ENCODE results near the gene KLHL26. TPM values are rescaled to one million over a fixed set of nuclear protein-coding genes. Genes with fewer than 3 reads are reported as not detected.

Gene KLHL26
- total and polyA plus RNA-seq, 2 of the 4 experiments (the other 2 are of a cell fraction) = 2.2 to 4.7 TPM

GRCh38 chr19:18613589-18614234 is 23.1 kb upstream of the KLHL26 start:
- no peaks in the 10 kb centered on the region for H3K36me3 ChIP-seq (ENCODE audit: control insufficient read depth, insufficient read depth, low read length)
- no peak overlapping the region for H2BK20ac ChIP-seq (ENCODE audit: low read depth, low read length)
- intact Hi-C loops (cut with micrococcal nuclease) = no loop called here
- no TSS peak for BruUV-seq (replicated peaks)
- no peak overlapping the region for H3K27ac ChIP-seq (ENCODE audit: insufficient read depth, low read length)
- H4K8ac ChIP-seq (ENCODE audit: low read depth in 2 of 2, low read length in 2 of 2) = no peak overlapping the region
- H2BK15ac ChIP-seq (ENCODE audit: low read depth, low read length) = no peak overlapping the region
- no peak overlapping the region for H2AFZ ChIP-seq (replicated peaks; ENCODE audit: low read length, poor library complexity)
- no peak overlapping the region for H4K91ac ChIP-seq (ENCODE audit: insufficient read depth, low read depth, low read length)
- POLR2A ChIA-PET (ENCODE audit: unreplicated experiment) = no interaction called here
- no peak overlapping the region for H3K9ac ChIP-seq (ENCODE audit: low read depth, low read length)
- no peak overlapping the region for H2BK120ac ChIP-seq (ENCODE audit: low read depth, low read length)
- H4K20me1 ChIP-seq (ENCODE audit: insufficient read depth, low read length) = no peaks in the 10 kb centered on the region; the same call in 1 of the 2 replicates
- peaks cover 7% of the 10 kb centered on the region; the same call in 1 of the 2 replicates for H3K4me1 ChIP-seq (ENCODE audit: control insufficient read depth, insufficient read depth, low read length)
- in situ Hi-C loops (cut with MboI; ENCODE audit: low sequenced_read_pairs) = no loop called here
- no peak overlapping the region for H3K56ac ChIP-seq (ENCODE audit: extremely low read depth, insufficient read depth, low read length)
- 40% methylated on average over 8 of the region's 23 CpGs; no CpG with 5 or more reads in 1 of the 2 experiments for WGBS, 2 experiments (ENCODE audit: extremely low coverage in 2 of 2, insufficient read length in 1 of 2)
- peak overlapping the region; percentile 91; the same call in 1 of the 2 replicates for H3K4me2 ChIP-seq (ENCODE audit: low read depth, low read length)
- H3K4ac ChIP-seq (ENCODE audit: low read depth, low read length) = no peak overlapping the region
- peaks cover 50% of the 10 kb centered on the region for H3K27me3 ChIP-seq (ENCODE audit: control insufficient read depth, insufficient read depth, low read length)
- no peak overlapping the region for H3K14ac ChIP-seq (replicated peaks; ENCODE audit: low read depth, low read length)
- dilution Hi-C loops (cut with HindIII; ENCODE audit: low sequenced_read_pairs, unreplicated experiment) = no loop called here
- no peak overlapping the region for H2BK5ac ChIP-seq (ENCODE audit: low read depth, low read length, poor library complexity, severe bottlenecking)
- TF ChIP-seq SMC3 (IDR thresholded peaks at IDR 0.05; ENCODE audit: low read depth, low read length) (no peak), FOS (IDR thresholded peaks at IDR 0.05; ENCODE audit: low read depth, low read length) (no peak), MXI1 (IDR thresholded peaks at IDR 0.05; ENCODE audit: borderline replicate concordance, low read depth, low read length) (no peak), NFE2L2 (IDR thresholded peaks at IDR 0.05; ENCODE audit: low read depth, low read length) (no peak), USF2 (IDR thresholded peaks at IDR 0.05; ENCODE audit: low read depth, low read length) (no peak), CEBPB (IDR thresholded peaks at IDR 0.05; ENCODE audit: low read depth, low read length) (no peak), POLR2A (IDR thresholded peaks at IDR 0.05; ENCODE audit: low read depth, low read length) (no peak), BHLHE40 (IDR thresholded peaks at IDR 0.05; ENCODE audit: low read depth, low read length) (no peak), CHD1 (IDR thresholded peaks at IDR 0.05; ENCODE audit: low read depth, low read length) (no peak), RFX5 (IDR thresholded peaks at IDR 0.05; ENCODE audit: low read depth, low read length) (no peak), MAZ (IDR thresholded peaks at IDR 0.05; ENCODE audit: borderline replicate concordance, low read depth, low read length) (no peak), ELK1 (IDR thresholded peaks at IDR 0.05; ENCODE audit: borderline replicate concordance, low read depth, low read length) (no peak), MAFK (IDR thresholded peaks at IDR 0.05; ENCODE audit: low read depth, low read length) (no peak), RCOR1 (IDR thresholded peaks at IDR 0.05; ENCODE audit: insufficient replicate concordance, low read length) (no peak), RAD21 (IDR thresholded peaks at IDR 0.05; ENCODE audit: low read length) (no peak)
- no peak overlapping the region for H2AK9ac ChIP-seq (replicated peaks; ENCODE audit: low read depth, low read length, poor library complexity)
- ATAC-seq (ENCODE audit: low read depth) (no peak), DNase-seq (no peak)
- no peak overlapping the region for H3K18ac ChIP-seq (ENCODE audit: low read depth, low read length)
- CTCF ChIA-PET = no interaction called here
- H3K9me3 ChIP-seq (ENCODE audit: control insufficient read depth, insufficient read depth, low read length) = peaks cover 4% of the 10 kb centered on the region; the same call in 1 of the 2 replicates
- no peak overlapping the region for H3K23ac ChIP-seq (ENCODE audit: low read depth, low read length)
- H3K4me3 ChIP-seq (ENCODE audit: insufficient read depth, low read depth, low read length) = no peak overlapping the region
- H3K9me1 ChIP-seq (ENCODE audit: insufficient read depth, low read length) = no peaks in the 10 kb centered on the region
- no peak overlapping the region for H2AK5ac ChIP-seq (ENCODE audit: low read depth, low read length)
- no peak overlapping the region for H4K5ac ChIP-seq (ENCODE audit: low read depth, low read length)
- no peaks in the 10 kb centered on the region for H3K79me1 ChIP-seq (ENCODE audit: low read depth in 1 of 2, low read length in 2 of 2)

Data from IMR-90 (cell line).